HG03442 (cell line): ENCODE data around the gene LMX1A.

ENCODE experiments used
- ATAC-seq: cut with Tn5 transposase; IDR thresholded peaks from one replicate; pipeline ENCODE4 v1.9.1; 2021; ENCODE audit warnings: mild to moderate bottlenecking, moderate library complexity; ENCODE audit not compliant: unreplicated experiment

LMX1A gene

GRCh38 chr1:165279882-165280281 lies 76.6 kb downstream of the LMX1A start:
- ATAC-seq, result no peak

GRCh38 chr1:165276314-165276713 lies 80.2 kb downstream of the LMX1A start:
- no peak for ATAC-seq

- no peak for ATAC-seq
Measured at GRCh38 chr1:165265196-165265838, 91.2 kb downstream of the LMX1A start.

GRCh38 chr1:165259706-165260428 lies 96.6 kb downstream of the LMX1A start:
- no peak for ATAC-seq

- no peak for ATAC-seq
Measured at GRCh38 chr1:165259236-165259635, 97.3 kb downstream of the LMX1A start.

GRCh38 chr1:165257969-165258459 lies 98.5 kb downstream of the LMX1A start:
- peak; percentile 87 for ATAC-seq

GRCh38 chr1:165254896-165255625 lies 101.5 kb downstream of the LMX1A start:
- no peak for ATAC-seq

- ATAC-seq, result no peak
Measured at GRCh38 chr1:165254376-165254775, 102.1 kb downstream of the LMX1A start.

- no peak for ATAC-seq
Measured at GRCh38 chr1:165253818-165254254, 102.7 kb downstream of the LMX1A start.

GRCh38 chr1:165248969-165249571 lies 107.4 kb downstream of the LMX1A start:
- no peak for ATAC-seq

GRCh38 chr1:165241952-165242351 lies 114.6 kb downstream of the LMX1A start:
- no peak for ATAC-seq

GRCh38 chr1:165241321-165241720 lies 115.2 kb downstream of the LMX1A start:
- no peak for ATAC-seq

GRCh38 chr1:165240492-165240891 lies 116.0 kb downstream of the LMX1A start:
- ATAC-seq, result no peak

GRCh38 chr1:165239873-165240272 lies 116.6 kb downstream of the LMX1A start:
- ATAC-seq, result no peak

- ATAC-seq, result no peak
Measured at GRCh38 chr1:165235777-165236291, 120.7 kb downstream of the LMX1A start.

- no peak for ATAC-seq
Measured at GRCh38 chr1:165235155-165235776, 121.2 kb downstream of the LMX1A start.

GRCh38 chr1:165234149-165234548 lies 122.4 kb downstream of the LMX1A start:
- no peak for ATAC-seq

GRCh38 chr1:165228676-165229075 lies 127.8 kb downstream of the LMX1A start:
- ATAC-seq, result no peak

GRCh38 chr1:165228111-165228655 lies 128.3 kb downstream of the LMX1A start:
- ATAC-seq, result no peak

GRCh38 chr1:165226326-165226725 lies 130.2 kb downstream of the LMX1A start:
- ATAC-seq, result no peak
